Measurements from ENCODE around the gene SLC25A38. TPM values are rescaled to one million over a fixed set of nuclear protein-coding genes. Genes with fewer than 3 reads are reported as not detected.
"Not testable (repeated sequence)": the region's sequence is repeated elsewhere in the genome, so short reads cannot be mapped to it uniquely, and the experiment has no call there.

Gene SLC25A38
- polyA plus RNA-seq, 3 donors from 2014 or later = 32.1 to 55.0 (median 37.8) TPM

- H3K9me3 Mint-ChIP-seq; DNase-seq; H3K36me3 Mint-ChIP-seq; H3K4me3 Mint-ChIP-seq; H3K27me3 Mint-ChIP-seq (ENCODE audit: low read depth in 3 of 3): not testable (repeated sequence)
- Mint-ChIP-seq H3K27ac (peak overlapping the region in 1 of 6 donors; percentile 14), H3K4me1 (peaks cover 39 to 70% of the 10 kb centered on the region in 2 donors)
Observed at GRCh38 chr3:39353168-39353927, 29.8 kb upstream of the SLC25A38 start.

GRCh38 chr3:39358333-39358732 is 24.8 kb upstream of the SLC25A38 start:
- Mint-ChIP-seq H3K27me3 (ENCODE audit: low read depth in 3 of 3) (peaks cover 2 to 16% (median 8%) of the 10 kb centered on the region in 3 donors), H3K36me3 (peaks cover 0 to 8% (median 0%) of the 10 kb centered on the region in 3 donors), H3K27ac (peak overlapping the region; percentile 37 to 90 (median 66)), H3K4me3 (peak overlapping the region; percentile 57 to 73 (median 63)), H3K4me1 (peaks cover 65 to 77% of the 10 kb centered on the region in 2 donors), H3K9me3 (no peaks in the 10 kb centered on the region)
- peak; percentile 44 to 55 (median 47) for DNase-seq

GRCh38 chr3:39361252-39361927 is 21.8 kb upstream of the SLC25A38 start:
- H3K36me3 Mint-ChIP-seq = peaks cover 0 to 5% (median 0%) of the 10 kb centered on the region in 3 donors
- H3K4me1 Mint-ChIP-seq = peaks cover 68 to 89% of the 10 kb centered on the region in 2 donors
- H3K4me3 Mint-ChIP-seq = peak overlapping the region; percentile 79 to 86 (median 85)
- H3K9me3 Mint-ChIP-seq = no peaks in the 10 kb centered on the region
- H3K27me3 Mint-ChIP-seq (ENCODE audit: low read depth in 3 of 3) = peaks cover 0 to 16% (median 7%) of the 10 kb centered on the region in 3 donors
- H3K27ac Mint-ChIP-seq = peak overlapping the region; percentile 78 to 93 (median 90)
- peak; percentile 77 to 82 (median 81) for DNase-seq

GRCh38 chr3:39362192-39362591 is 21.0 kb upstream of the SLC25A38 start:
- H3K27ac Mint-ChIP-seq = peak overlapping the region; percentile 78 to 93 (median 90)
- H3K36me3 Mint-ChIP-seq = peaks cover 0 to 5% (median 0%) of the 10 kb centered on the region in 3 donors
- DNase-seq = no peak
- H3K4me3 Mint-ChIP-seq = peak overlapping the region; percentile 79 to 86 (median 85)
- H3K27me3 Mint-ChIP-seq (ENCODE audit: low read depth in 3 of 3) = peaks cover 0 to 15% (median 7%) of the 10 kb centered on the region in 3 donors
- no peaks in the 10 kb centered on the region for H3K9me3 Mint-ChIP-seq
- peaks cover 65 to 86% of the 10 kb centered on the region in 2 donors for H3K4me1 Mint-ChIP-seq

DNA sequence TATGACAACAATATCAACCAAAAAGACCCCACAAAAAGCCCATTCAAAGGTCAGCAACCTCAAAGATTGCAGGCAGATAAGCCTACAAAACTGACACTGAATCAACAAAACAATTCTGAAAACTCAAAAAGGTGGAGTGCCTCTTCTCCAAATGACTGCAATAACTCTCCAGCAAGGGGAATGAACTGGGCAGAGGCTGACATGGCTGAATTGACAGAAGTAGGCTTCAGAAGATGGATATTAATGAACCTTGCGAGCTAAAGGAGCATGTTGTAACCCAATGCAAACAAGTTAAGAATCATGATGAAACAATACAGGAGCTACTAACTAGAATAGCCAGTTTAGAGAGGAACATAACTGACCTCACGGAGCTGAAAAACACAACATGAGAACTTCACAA is 20.4 kb upstream of the SLC25A38 start:
- peaks cover 0 to 5% (median 0%) of the 10 kb centered on the region in 3 donors for H3K36me3 Mint-ChIP-seq
- H3K27me3 Mint-ChIP-seq (ENCODE audit: low read depth in 3 of 3) = peaks cover 0 to 9% (median 7%) of the 10 kb centered on the region in 3 donors
- H3K27ac Mint-ChIP-seq = peak overlapping the region; percentile 78 to 91 (median 87)
- peaks cover 59 to 79% of the 10 kb centered on the region in 2 donors for H3K4me1 Mint-ChIP-seq
- H3K4me3 Mint-ChIP-seq = peak overlapping the region; percentile 8 to 86 (median 52)
- no peak for DNase-seq
- H3K9me3 Mint-ChIP-seq = peaks cover 0 to under 1% (median 0%) of the 10 kb centered on the region in 6 donors

GRCh38 chr3:39370450-39370849 is 12.7 kb upstream of the SLC25A38 start:
- not testable (repeated sequence) for DNase-seq; H3K4me1 Mint-ChIP-seq; H3K27ac Mint-ChIP-seq; H3K4me3 Mint-ChIP-seq; H3K27me3 Mint-ChIP-seq (ENCODE audit: low read depth in 3 of 3); H3K36me3 Mint-ChIP-seq; H3K9me3 Mint-ChIP-seq

GRCh38 chr3:39372833-39373232 is 10.3 kb upstream of the SLC25A38 start:
- DNase-seq = no peak
- peaks cover under 1 to 18% of the 10 kb centered on the region in 2 donors for H3K4me1 Mint-ChIP-seq
- H3K4me3 Mint-ChIP-seq = no peak overlapping the region
- peak overlapping the region in 1 of 6 donors; percentile 12 for H3K27ac Mint-ChIP-seq
- H3K36me3 Mint-ChIP-seq = peaks cover 0 to 9% (median 6%) of the 10 kb centered on the region in 3 donors
- H3K27me3 Mint-ChIP-seq (ENCODE audit: low read depth in 3 of 3) = peaks cover 0 to 1% (median 0%) of the 10 kb centered on the region in 3 donors
- H3K9me3 Mint-ChIP-seq = peaks cover 0 to 2% (median under 1%) of the 10 kb centered on the region in 6 donors

- Mint-ChIP-seq H3K36me3 (peaks cover 4 to 20% (median 14%) of the 10 kb centered on the region in 3 donors), H3K4me3 (no peak overlapping the region), H3K4me1 (peaks cover 5 to 31% of the 10 kb centered on the region in 2 donors), H3K9me3 (no peaks in the 10 kb centered on the region), H3K27me3 (ENCODE audit: low read depth in 3 of 3) (peaks cover 0 to 1% (median 0%) of the 10 kb centered on the region in 3 donors), H3K27ac (no peak overlapping the region)
- DNase-seq = no peak
Observed at GRCh38 chr3:39376959-39377634, 6.1 kb upstream of the SLC25A38 start.

GRCh38 chr3:39378088-39378487 is 5.1 kb upstream of the SLC25A38 start:
- Mint-ChIP-seq H3K27ac (peak overlapping the region in 2 of 6 donors; percentile 26 to 48), H3K36me3 (peaks cover 4 to 16% (median 14%) of the 10 kb centered on the region in 3 donors), H3K27me3 (ENCODE audit: low read depth in 3 of 3) (peaks cover under 1 to 1% (median 1%) of the 10 kb centered on the region in 3 donors), H3K4me3 (no peak overlapping the region), H3K9me3 (no peaks in the 10 kb centered on the region), H3K4me1 (peaks cover 12 to 41% of the 10 kb centered on the region in 2 donors)
- DNase-seq = peak; percentile 43 to 53 (median 51)

DNA sequence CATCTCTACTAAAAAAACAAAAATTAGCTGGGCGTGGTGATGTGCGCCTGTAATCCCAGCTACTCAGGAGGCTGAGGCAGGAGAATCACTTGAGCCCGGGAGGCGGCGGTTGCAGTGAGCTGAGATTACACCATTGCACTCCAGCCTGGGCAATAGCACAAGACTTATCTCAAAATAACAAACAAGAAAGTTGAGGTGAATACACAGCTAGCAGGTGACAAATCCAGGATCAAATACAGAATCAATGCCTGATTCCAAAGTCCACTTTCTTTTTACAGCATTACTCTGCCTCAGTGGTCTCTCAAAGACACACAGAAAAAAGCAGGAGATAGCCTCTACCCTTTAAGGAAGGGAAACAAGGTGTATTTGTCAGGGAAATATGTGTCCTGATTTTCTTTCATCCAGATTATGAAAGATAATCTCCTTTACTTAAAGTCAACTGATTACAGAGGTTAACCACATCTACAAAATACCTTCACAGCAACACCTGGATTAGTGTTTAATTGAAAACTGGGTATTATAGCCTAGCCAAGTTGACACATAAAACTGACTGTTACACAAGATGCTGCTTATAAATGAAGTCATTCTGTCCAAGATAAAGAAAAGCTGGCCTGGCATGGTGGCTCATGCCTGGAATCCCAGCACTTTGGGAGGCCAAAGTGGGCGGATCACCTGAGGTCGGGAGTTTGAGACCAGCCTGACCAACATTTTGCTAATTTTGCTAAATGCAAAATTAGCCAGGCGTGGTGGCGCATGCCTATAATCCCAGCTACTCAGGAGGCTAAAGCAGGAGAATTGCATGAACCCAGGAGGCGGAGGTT is 4.0 kb upstream of the SLC25A38 start:
- H3K36me3 Mint-ChIP-seq = peaks cover 4 to 15% (median 14%) of the 10 kb centered on the region in 3 donors
- H3K27ac Mint-ChIP-seq = no peak overlapping the region
- H3K4me1 Mint-ChIP-seq = peaks cover 17 to 48% of the 10 kb centered on the region in 2 donors
- no peaks in the 10 kb centered on the region for H3K9me3 Mint-ChIP-seq
- H3K27me3 Mint-ChIP-seq (ENCODE audit: low read depth in 3 of 3) = peaks cover 4 to 11% (median 10%) of the 10 kb centered on the region in 3 donors
- DNase-seq = no peak
- H3K4me3 Mint-ChIP-seq = no peak overlapping the region

GRCh38 chr3:39379778-39380155 is 3.4 kb upstream of the SLC25A38 start:
- peaks cover 22 to 54% of the 10 kb centered on the region in 2 donors for H3K4me1 Mint-ChIP-seq
- DNase-seq = no peak
- no peaks in the 10 kb centered on the region for H3K9me3 Mint-ChIP-seq
- H3K4me3 Mint-ChIP-seq = no peak overlapping the region
- H3K27me3 Mint-ChIP-seq (ENCODE audit: low read depth in 3 of 3) = peaks cover 4 to 14% (median 13%) of the 10 kb centered on the region in 3 donors
- no peak overlapping the region for H3K27ac Mint-ChIP-seq
- H3K36me3 Mint-ChIP-seq = peaks cover 4 to 15% (median 14%) of the 10 kb centered on the region in 3 donors

GRCh38 chr3:39381432-39381831 is 1.7 kb upstream of the SLC25A38 start:
- Mint-ChIP-seq H3K9me3 (no peaks in the 10 kb centered on the region), H3K4me1 (peaks cover 35 to 66% of the 10 kb centered on the region in 2 donors), H3K36me3 (peaks cover 4 to 11% (median 11%) of the 10 kb centered on the region in 3 donors), H3K27ac (peak overlapping the region in 3 of 6 donors; percentile 62 to 72 (median 67)), H3K4me3 (peak overlapping the region in 3 of 5 donors; percentile 24 to 66 (median 52)), H3K27me3 (ENCODE audit: low read depth in 3 of 3) (peaks cover 4 to 14% (median 13%) of the 10 kb centered on the region in 3 donors)
- no peak for DNase-seq
